ENCODE results near the gene TMEM181. TPM values are rescaled to one million over a fixed set of nuclear protein-coding genes. Genes with fewer than 3 reads are reported as not detected.
"Not testable (repeated sequence)": the region's sequence is repeated elsewhere in the genome, so short reads cannot be mapped to it uniquely, and the experiment has no call there.

TMEM181 gene
- total and polyA plus RNA-seq, 2 of the 13 experiments (the other 11 are each of a cell fraction or from before 2014, with no cell fraction given): 59.1 to 108 TPM

DNA sequence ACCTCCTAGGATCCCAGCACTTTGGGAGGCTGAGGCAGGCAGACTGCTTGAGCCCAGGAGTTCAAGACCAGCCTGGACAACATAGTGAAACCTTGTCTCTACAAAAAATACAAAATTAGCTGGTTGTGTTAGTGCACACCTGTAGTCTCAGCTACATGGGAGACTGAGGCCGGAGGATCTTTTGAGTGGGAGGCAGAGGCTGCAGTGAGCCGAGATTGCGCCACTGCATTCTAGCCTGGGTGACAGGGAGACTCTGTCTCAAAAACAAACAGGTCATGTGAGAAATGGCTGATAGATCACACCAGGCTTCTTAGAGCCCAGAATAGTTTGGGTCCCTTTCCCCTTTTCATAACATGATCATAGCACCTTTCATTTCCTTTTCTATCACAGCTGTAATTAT lies 2.8 kb upstream of the TMEM181 start (continued):
- 0 out of 2 replicates have a peak, but pooled peaks have one; percentile 67 for TF ChIP-seq ISX (CRISPR knock-in tag; conservative IDR thresholded peaks at IDR 0.05)
- TF ChIP-seq, protein P1, sequence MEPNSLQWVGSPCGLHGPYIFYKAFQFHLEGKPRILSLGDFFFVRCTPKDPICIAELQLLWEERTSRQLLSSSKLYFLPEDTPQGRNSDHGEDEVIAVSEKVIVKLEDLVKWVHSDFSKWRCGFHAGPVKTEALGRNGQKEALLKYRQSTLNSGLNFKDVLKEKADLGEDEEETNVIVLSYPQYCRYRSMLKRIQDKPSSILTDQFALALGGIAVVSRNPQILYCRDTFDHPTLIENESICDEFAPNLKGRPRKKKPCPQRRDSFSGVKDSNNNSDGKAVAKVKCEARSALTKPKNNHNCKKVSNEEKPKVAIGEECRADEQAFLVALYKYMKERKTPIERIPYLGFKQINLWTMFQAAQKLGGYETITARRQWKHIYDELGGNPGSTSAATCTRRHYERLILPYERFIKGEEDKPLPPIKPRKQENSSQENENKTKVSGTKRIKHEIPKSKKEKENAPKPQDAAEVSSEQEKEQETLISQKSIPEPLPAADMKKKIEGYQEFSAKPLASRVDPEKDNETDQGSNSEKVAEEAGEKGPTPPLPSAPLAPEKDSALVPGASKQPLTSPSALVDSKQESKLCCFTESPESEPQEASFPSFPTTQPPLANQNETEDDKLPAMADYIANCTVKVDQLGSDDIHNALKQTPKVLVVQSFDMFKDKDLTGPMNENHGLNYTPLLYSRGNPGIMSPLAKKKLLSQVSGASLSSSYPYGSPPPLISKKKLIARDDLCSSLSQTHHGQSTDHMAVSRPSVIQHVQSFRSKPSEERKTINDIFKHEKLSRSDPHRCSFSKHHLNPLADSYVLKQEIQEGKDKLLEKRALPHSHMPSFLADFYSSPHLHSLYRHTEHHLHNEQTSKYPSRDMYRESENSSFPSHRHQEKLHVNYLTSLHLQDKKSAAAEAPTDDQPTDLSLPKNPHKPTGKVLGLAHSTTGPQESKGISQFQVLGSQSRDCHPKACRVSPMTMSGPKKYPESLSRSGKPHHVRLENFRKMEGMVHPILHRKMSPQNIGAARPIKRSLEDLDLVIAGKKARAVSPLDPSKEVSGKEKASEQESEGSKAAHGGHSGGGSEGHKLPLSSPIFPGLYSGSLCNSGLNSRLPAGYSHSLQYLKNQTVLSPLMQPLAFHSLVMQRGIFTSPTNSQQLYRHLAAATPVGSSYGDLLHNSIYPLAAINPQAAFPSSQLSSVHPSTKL (CRISPR knock-in tag; IDR thresholded peaks at IDR 0.05): peak; percentile 69
- 0 out of 2 replicates have a peak, but pooled peaks have one; percentile 4 for TF ChIP-seq ZNF124 (CRISPR knock-in tag; IDR thresholded peaks at IDR 0.05)
- TF ChIP-seq KLF16 (CRISPR knock-in tag; IDR thresholded peaks at IDR 0.05): 0 out of 4 replicates have a peak, but pooled peaks of 1 of the 2 experiments have one; percentile 48
- TF ChIP-seq SMAD3 (CRISPR knock-in tag; IDR thresholded peaks at IDR 0.05): 0 out of 2 replicates have a peak, but pooled peaks have one; percentile 23
- TF ChIP-seq GATAD2A (CRISPR knock-in tag; IDR thresholded peaks at IDR 0.05): peak; percentile 79; the same call in 1 of the 2 replicates
- peak; percentile 65 for TF ChIP-seq SAP130 (CRISPR knock-in tag; IDR thresholded peaks at IDR 0.05; ENCODE audit: low read depth)
- TF ChIP-seq, protein P2, sequence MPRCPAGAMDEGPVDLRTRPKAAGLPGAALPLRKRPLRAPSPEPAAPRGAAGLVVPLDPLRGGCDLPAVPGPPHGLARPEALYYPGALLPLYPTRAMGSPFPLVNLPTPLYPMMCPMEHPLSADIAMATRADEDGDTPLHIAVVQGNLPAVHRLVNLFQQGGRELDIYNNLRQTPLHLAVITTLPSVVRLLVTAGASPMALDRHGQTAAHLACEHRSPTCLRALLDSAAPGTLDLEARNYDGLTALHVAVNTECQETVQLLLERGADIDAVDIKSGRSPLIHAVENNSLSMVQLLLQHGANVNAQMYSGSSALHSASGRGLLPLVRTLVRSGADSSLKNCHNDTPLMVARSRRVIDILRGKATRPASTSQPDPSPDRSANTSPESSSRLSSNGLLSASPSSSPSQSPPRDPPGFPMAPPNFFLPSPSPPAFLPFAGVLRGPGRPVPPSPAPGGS (CRISPR knock-in tag; IDR thresholded peaks at IDR 0.05): 0 out of 2 replicates have a peak, but pooled peaks have one; percentile 48
- 0 out of 2 replicates have a peak, but pooled peaks have one; percentile 26 for TF ChIP-seq BCL6 (CRISPR knock-in tag; IDR thresholded peaks at IDR 0.05)
- 0 out of 2 replicates have a peak, but pooled peaks have one; percentile 14 for TF ChIP-seq HNF4A (CRISPR knock-in tag; IDR thresholded peaks at IDR 0.05)
- TF ChIP-seq FOXA3 (CRISPR knock-in tag; IDR thresholded peaks at IDR 0.05): peak; percentile 55; the same call in 1 of the 2 replicates
- peak; percentile 45; the same call in 1 of the 2 replicates for TF ChIP-seq TBX2 (CRISPR knock-in tag; IDR thresholded peaks at IDR 0.05; ENCODE audit: borderline replicate concordance)
- TF ChIP-seq, protein P3, sequence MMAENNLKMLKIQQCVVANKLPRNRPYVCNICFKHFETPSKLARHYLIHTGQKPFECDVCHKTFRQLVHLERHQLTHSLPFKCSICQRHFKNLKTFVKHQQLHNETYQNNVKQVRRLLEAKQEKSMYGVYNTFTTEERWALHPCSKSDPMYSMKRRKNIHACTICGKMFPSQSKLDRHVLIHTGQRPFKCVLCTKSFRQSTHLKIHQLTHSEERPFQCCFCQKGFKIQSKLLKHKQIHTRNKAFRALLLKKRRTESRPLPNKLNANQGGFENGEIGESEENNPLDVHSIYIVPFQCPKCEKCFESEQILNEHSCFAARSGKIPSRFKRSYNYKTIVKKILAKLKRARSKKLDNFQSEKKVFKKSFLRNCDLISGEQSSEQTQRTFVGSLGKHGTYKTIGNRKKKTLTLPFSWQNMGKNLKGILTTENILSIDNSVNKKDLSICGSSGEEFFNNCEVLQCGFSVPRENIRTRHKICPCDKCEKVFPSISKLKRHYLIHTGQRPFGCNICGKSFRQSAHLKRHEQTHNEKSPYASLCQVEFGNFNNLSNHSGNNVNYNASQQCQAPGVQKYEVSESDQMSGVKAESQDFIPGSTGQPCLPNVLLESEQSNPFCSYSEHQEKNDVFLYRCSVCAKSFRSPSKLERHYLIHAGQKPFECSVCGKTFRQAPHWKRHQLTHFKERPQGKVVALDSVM (CRISPR knock-in tag; IDR thresholded peaks at IDR 0.05): peak; percentile 100
- TF ChIP-seq, protein P4, sequence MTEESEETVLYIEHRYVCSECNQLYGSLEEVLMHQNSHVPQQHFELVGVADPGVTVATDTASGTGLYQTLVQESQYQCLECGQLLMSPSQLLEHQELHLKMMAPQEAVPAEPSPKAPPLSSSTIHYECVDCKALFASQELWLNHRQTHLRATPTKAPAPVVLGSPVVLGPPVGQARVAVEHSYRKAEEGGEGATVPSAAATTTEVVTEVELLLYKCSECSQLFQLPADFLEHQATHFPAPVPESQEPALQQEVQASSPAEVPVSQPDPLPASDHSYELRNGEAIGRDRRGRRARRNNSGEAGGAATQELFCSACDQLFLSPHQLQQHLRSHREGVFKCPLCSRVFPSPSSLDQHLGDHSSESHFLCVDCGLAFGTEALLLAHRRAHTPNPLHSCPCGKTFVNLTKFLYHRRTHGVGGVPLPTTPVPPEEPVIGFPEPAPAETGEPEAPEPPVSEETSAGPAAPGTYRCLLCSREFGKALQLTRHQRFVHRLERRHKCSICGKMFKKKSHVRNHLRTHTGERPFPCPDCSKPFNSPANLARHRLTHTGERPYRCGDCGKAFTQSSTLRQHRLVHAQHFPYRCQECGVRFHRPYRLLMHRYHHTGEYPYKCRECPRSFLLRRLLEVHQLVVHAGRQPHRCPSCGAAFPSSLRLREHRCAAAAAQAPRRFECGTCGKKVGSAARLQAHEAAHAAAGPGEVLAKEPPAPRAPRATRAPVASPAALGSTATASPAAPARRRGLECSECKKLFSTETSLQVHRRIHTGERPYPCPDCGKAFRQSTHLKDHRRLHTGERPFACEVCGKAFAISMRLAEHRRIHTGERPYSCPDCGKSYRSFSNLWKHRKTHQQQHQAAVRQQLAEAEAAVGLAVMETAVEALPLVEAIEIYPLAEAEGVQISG (CRISPR knock-in tag; IDR thresholded peaks at IDR 0.05): peak; percentile 58; the same call in 1 of the 2 replicates
- TF ChIP-seq NR2F6 (IDR thresholded peaks at IDR 0.05): not testable (repeated sequence)
- peak; percentile 39; the same call in 1 of the 2 replicates for TF ChIP-seq NR2F6 (CRISPR knock-in tag; IDR thresholded peaks at IDR 0.05)
- peak; percentile 72; the same call in 1 of the 2 replicates for TF ChIP-seq BRD4 (CRISPR knock-in tag; IDR thresholded peaks at IDR 0.05)
- TF ChIP-seq, protein P5, sequence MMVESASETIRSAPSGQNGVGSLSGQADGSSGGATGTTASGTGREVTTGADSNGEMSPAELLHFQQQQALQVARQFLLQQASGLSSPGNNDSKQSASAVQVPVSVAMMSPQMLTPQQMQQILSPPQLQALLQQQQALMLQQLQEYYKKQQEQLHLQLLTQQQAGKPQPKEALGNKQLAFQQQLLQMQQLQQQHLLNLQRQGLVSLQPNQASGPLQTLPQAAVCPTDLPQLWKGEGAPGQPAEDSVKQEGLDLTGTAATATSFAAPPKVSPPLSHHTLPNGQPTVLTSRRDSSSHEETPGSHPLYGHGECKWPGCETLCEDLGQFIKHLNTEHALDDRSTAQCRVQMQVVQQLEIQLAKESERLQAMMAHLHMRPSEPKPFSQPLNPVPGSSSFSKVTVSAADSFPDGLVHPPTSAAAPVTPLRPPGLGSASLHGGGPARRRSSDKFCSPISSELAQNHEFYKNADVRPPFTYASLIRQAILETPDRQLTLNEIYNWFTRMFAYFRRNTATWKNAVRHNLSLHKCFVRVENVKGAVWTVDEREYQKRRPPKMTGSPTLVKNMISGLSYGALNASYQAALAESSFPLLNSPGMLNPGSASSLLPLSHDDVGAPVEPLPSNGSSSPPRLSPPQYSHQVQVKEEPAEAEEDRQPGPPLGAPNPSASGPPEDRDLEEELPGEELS (CRISPR knock-in tag; IDR thresholded peaks at IDR 0.05): peak; percentile 60
- peak; percentile 93 for TF ChIP-seq CEBPG (CRISPR knock-in tag; IDR thresholded peaks at IDR 0.05)

Data from HepG2 (cell line).